ENCODE results near the gene RASA4.
"Not testable (repeated sequence)": the region's sequence is repeated elsewhere in the genome, so short reads cannot be mapped to it uniquely, and the experiment has no call there.

GRCh38 chr7:102614873-102615272 is 1.7 kb downstream of the RASA4 start:
- TF ChIP-seq CTCF (IDR thresholded peaks at IDR 0.05; ENCODE audit: low read depth, low read length, missing input control); YY1 (IDR thresholded peaks at IDR 0.05); REST (IDR thresholded peaks at IDR 0.05); RAD21 (IDR thresholded peaks at IDR 0.05); TAF1 (conservative IDR thresholded peaks at IDR 0.05); JUND (IDR thresholded peaks at IDR 0.05); ATF3 (IDR thresholded peaks at IDR 0.05): not testable (repeated sequence)
